ENCODE data around the gene PPARG.

- TF ChIP-seq CTCF (IDR thresholded peaks at IDR 0.05 in 2 of 3, conservative IDR thresholded peaks at IDR 0.05 in 1 of 3; ENCODE audit: borderline replicate concordance in 1 of 3, insufficient read depth in 1 of 3, low read depth in 2 of 3, low read length in 2 of 3) = no peak
- no peak for TF ChIP-seq POLR2A (IDR thresholded peaks at IDR 0.05; ENCODE audit: borderline replicate concordance, extremely low read depth, insufficient read depth, insufficient read length)
- no peak for TF ChIP-seq EZH2phosphoT487 (IDR thresholded peaks at IDR 0.05; ENCODE audit: borderline replicate concordance)
- no peak for TF ChIP-seq CEBPB (IDR thresholded peaks at IDR 0.05; ENCODE audit: low read depth)
- TF ChIP-seq YY1 (IDR thresholded peaks at IDR 0.05; ENCODE audit: extremely low read depth, insufficient replicate concordance, low read depth, low read length) = no peak
- no peak; the same call in 1 of the 2 replicates for TF ChIP-seq POLR2AphosphoS5 (IDR thresholded peaks at IDR 0.05; ENCODE audit: low read depth, low read length)
- TF ChIP-seq EGR1 (IDR thresholded peaks at IDR 0.05; ENCODE audit: low read depth) = no peak
- no peak for TF ChIP-seq MAX (IDR thresholded peaks at IDR 0.05)
- TF ChIP-seq TCF7L2 (IDR thresholded peaks at IDR 0.05; ENCODE audit: borderline replicate concordance, extremely low read depth, insufficient read depth, insufficient read length) = no peak
- TF ChIP-seq CBX3 (IDR thresholded peaks at IDR 0.05; ENCODE audit: low read depth) = no peak
- TF ChIP-seq SRF (IDR thresholded peaks at IDR 0.05; ENCODE audit: low read depth) = no peak
Observed at GRCh38 chr3:12287727-12288181, 1.1 kb upstream of the PPARG start.
